Pons (tissue), 1 donor: ENCODE results near the gene MYLK4.
A peak's percentile ranks its signal among the peaks of the same experiment; 100 is the strongest.

Source experiments
- DNase-seq: peaks from one replicate; pipeline ENCODE4 v3.0.0-alpha.2; 2016; ENCODE audit warnings: low spot score

Gene MYLK4

DNA sequence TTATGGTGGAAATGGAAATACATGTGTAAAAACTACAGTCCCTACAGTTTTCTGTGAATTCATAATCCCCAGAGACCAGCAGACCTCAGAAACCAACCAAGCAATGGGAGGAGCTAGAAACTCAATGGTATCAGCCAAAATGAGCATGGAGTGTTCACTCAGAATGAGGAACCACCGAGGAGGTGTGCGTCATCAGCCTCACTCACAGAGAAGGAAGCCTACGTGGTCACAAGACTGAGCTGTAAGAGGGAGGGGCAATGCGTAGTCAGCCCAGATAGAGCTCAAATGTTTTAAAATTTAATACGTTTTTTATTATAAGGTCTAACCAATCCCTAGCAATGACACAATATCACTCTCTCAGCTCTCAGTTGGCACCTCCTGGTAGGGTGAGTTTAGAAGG lies 17.4 kb downstream of the MYLK4 start:
- peak; percentile 85 for DNase-seq

DNA sequence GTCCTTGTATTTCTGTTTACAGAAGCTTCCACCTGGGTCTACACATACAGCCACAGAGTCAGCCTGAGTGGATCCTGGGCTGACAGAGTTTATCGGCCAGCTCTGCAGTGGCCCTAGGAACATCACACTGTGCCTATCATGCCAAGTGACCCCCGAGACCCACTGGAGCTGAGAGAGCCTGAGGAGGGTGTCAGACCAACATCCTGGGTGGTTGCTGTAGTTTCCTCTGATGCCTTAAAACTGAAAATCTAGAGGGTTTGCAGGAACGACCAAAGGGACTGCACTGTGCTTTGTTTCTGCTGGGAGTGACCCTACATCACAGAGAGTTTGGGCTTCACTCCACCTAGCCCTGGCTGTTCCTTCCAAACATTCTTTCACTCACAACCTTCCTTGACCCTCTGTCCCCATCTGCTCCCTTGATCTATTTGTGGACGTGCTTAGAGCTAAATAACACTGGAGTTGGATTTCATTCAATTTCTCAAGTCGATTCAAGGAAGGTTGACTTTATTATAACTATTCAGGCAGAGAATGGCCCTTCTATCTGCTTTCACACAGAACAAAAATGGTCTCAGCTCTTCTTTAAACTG lies 18.1 kb downstream of the MYLK4 start:
- no peak for DNase-seq

DNA sequence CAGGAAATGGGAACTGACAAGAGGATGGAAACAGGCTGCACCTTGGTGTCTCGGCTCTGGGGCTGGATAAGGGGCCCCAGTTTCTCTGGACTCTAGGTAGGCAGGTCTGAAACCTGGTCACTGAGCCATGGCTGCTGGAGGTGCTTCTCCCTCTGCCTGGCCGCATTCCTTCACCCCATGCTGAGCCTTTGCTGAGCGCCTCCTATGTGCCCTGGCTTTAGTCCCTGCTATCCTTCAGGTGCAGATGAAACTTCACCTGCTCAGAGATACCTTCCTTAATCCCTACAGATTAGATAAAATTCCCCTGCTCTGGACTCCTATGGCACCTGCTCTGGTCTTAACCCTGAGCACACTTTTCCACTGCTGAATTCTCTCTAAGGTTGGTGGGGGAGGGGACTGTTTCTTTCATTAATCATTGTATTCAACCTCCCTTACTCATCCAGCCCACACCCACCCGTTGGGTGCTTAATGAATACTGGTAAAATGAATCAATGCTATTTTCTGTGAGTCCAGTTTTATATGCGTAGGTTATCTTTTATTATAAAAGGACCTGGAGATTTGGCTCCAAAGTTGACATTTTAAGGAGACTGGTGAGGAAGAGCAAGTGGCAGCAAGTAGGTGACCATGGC lies 19.3 kb downstream of the MYLK4 start:
- DNase-seq, result no peak

DNA sequence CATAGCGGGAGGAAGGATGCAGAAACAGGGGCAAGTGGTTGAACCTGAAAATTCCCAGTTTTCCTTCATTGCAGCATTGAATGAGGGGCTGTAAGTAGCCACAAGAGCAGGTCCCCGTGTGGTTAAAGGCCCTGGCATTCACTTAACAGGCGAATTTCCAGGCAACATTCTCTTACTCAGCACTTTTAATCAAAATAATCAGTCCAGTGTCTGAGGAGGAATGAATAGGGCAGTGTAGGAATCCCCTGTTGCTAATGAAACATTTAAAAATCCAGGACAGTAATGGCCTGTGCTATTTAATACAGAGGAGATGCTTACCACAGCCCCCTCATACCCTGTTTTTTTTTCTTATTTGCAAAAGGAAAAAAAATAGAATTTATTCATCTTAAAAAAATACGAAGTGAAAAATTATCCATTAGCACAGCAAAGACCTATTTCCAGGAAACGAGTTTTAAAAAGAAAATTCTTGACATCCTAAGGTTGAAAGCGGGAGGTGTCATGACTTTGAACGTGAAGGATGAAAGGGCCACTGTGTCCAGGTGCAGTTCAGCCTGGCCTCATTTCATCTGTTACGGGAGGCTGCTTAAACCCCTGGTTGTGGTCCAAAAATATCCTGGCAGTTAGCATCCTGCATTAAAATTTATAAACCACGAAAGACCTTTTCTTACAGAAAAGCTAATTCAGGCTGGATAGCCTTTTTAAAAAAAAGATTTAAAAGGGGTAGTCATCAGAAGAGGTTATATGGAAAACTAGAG lies 20.2 kb downstream of the MYLK4 start:
- peak; percentile 86 for DNase-seq

GRCh38 chr6:2729921-2730320 lies 20.8 kb downstream of the MYLK4 start:
- no peak for DNase-seq

DNA sequence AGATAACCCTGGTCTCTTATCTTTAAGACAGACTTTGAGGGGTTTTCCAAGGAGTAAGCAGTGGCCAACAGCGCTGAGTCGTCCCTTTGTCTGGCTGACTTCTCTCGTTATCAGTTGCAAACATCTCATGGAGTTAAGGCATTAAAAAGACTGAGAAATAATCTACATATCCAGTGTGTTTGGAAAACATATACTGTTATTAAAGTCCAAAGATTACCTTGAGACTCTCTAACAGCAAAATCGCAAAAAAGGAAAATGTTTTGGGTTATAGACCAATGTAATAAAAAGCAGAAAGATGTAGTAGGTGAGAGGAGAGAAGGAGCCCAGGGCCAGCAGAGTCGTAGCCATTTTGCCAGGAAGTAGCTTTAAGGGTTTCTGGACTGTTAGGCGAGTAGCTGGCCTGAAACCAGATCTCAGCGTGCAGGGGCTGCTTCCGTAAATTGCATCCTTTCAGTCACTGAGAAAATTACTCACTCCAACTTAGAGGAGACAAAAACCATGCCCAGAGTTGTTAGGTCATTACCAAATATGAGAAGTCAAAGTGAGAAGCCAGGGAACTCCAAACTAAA lies 24.6 kb downstream of the MYLK4 start:
- DNase-seq, result no peak

DNA sequence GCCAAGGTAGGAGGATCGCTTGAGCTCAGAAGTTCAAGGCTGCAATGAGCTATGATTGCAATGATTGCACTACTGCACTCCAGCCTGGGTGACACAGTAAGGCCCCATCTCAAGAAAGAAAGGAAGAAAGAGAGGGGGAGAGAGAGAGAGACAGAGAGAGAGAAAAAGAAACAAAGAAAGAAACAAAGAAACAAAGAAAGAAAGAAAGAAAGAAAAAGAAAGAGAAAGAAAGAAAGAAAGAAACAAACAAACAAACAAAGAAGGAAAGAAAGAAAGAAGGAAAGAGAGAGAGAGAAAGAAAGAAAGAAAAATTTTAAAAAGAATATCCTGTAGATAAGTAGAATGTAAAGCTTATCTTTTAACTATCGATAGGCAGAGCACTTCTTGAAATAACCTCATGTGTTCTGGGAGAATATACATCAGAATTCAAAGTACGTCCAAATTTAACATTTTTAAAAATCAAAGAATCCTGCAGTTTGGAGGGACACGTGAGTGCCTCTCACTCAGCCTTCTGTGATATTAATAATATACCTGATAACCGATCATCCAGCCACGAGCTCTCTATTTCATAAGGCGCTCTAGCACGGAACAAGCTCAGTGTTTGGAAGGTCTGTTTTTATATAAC lies 25.2 kb downstream of the MYLK4 start:
- no peak for DNase-seq

- DNase-seq, result no peak
Observed at GRCh38 chr6:2721219-2721618, 29.5 kb downstream of the MYLK4 start.

- DNase-seq, result no peak
Observed at GRCh38 chr6:2719093-2719455, 31.6 kb downstream of the MYLK4 start.

DNA sequence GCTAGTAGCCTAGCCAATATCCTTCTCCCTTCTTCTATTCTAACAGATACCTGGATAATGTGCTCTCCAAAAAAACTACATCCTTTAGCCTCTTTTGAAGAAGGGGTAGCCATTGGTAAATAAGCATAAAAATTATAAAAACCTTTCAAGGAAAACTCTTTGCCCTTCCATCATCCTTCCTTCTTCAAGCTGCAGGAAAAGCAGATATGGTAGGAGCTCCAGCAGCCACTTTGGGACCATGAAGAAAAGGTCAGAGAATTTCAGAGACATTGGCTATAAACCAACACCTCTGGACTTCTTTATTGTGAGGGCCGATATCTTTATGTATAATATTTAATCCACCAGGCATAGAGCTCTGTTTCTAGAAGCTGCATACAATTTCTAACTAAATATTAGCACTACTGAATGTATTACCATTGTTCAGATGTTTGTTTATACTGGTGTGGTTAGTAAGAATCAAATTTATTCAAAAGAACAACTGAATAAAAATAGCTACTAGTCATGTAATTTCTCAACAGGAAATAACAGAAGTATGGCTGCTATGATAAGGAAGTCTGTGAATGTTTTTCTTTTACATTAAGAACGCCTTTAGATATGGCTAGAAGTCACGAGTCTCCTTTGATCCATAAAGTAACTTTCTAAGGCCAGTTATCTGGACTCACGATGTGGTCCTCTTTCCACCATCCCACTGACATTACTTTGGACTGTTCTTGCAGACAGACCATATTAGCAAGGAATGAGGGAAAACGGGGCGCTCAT lies 32.2 kb downstream of the MYLK4 start:
- DNase-seq, result no peak

DNA sequence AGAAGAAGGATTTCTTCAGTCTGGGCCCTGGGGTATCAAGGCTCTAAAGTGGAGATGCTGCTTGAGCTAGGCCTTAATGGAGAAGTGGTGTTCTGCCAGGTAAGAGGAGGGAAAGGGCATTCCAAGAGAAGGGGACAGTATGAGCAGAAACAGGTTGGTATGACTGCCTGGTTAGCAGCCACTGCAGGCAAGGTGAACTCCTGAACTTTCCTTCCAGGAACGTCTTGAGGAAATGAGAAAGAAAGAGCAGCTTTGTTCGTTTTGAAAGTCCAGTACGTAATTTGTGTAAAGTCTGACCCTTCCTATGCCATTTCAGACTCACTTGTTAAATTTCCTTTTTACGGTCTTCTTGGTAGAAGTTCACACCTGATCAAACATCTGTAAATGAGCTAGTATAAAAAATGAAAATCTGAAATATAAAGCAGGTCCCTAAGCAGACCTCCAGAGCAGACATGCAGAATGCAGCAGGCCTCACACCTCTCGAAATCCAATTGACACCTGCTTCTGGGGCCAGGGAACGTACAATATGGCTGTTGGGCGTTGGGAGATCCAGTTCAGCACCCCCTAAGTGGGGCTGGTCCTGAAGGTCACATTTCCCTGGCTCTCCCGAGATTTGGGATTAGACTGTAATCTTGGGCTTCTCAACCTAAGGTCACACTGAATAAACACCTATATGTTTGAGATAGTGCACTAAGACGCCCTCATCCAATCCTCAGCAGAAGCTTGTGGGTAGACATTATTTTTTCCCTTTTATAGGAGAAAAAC lies 33.6 kb downstream of the MYLK4 start:
- no peak for DNase-seq

DNA sequence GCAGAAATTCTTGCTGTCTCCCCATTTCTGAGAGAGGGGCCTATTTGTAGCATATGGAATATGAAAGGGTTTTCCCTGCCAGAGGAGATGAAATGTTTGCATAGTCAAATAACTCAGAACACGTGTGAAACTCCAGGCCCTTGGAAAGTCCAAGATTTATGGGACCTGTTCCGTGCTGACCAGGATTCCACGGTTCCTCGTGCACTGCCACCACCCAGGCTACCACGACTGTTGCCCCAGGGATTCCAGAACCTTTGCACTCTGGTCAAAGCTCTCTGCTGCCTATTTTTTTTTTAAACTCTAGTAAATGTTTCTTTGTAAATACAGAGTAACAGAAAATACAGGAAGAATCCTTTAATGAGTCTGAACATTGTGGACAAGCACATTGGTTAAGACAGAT lies 35.0 kb downstream of the MYLK4 start:
- no peak for DNase-seq

GRCh38 chr6:2714111-2714895 lies 36.4 kb downstream of the MYLK4 start:
- DNase-seq, result no peak

DNA sequence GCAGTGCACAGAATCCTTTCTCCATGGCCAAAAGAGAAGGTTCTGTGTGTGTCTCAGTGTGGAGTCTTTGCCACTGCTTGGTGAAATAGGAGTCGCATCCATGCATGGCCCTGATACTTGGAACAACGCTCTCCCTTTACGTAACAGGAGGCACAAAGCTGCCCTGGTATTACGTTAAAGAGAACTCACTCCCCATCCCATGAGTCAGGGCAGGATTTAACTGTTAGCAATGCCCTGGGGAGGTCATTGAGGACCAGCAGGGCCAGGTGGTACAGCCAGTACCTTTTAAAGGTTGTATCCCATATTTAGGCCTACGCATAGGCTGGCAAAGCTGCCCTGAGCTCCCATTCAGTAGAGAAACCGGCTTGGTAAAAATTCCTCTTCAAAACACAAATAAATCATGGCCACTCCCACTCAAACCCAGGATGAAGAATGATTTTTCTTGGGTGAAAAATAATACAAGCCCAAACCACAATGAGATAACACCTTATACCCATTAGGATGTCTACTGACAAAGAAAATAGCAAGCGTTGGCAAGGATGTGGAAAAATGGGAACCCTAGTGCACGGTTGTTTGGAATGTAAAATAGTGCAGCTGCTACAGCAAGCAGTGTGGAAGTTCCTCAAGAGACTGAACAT lies 37.1 kb downstream of the MYLK4 start:
- no peak for DNase-seq

DNA sequence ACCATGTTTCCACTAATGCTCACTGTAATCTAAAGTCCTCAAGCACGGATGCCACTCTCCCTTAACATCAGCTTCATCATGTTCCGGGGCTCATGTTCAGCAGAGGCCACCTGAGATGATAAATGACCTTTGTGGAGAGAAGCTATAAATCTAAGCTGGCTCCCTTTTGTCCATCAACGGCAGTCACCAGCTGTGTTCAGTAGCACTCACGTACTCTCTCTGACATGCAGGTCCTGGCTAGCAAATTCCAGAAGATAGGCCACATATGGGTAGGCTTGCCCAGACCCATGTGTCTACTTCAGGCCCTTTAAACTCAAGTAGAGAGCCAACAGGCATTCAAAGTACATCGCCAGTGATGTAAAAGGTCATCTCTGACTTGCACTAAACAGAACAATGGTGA lies 38.6 kb downstream of the MYLK4 start:
- no peak for DNase-seq

GRCh38 chr6:2710412-2710811 lies 40.3 kb downstream of the MYLK4 start:
- no peak for DNase-seq

- no peak for DNase-seq
Observed at GRCh38 chr6:2708456-2708855, 42.3 kb downstream of the MYLK4 start.

- DNase-seq, result no peak
Observed at GRCh38 chr6:2706558-2706957, 44.2 kb downstream of the MYLK4 start.

DNA sequence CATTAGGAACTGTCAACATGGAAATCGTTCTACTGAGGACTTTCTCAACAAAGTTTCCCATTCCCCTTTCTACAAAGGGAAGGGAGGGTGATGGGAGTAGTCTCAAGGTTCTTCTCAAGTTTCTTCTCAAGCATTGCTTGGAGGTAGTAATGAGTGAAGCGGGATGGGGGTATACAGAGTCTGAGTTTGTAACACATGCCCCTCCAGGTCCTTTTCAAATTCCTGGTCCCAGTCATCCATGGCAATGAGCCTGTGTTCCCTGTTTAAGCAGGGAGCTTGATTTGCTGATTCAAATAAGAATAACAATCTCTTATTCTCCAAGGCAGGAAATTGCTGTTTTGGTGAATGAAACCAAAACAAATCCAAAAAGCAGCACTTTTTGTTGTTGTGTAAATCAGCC lies 45.5 kb downstream of the MYLK4 start:
- DNase-seq, result no peak

DNA sequence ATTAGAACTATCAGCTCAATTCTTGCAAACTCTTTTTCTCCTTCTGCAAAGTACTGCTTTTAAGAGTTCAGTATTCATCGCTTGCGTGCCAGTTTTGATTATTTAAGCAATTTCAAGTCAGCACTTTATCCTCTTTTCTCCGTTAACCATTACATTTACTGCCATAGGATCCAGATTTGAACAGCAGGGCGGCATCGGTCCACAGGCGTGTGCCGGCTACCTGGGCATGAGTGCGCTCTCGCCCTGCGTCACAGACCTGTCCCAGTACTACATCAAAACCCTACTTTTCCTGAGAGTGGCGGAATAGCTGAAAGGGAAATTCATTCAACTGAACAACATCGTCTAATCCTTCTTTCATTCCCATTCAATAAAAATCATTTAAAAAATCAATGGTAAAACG lies 53.4 kb downstream of the MYLK4 start:
- DNase-seq, result no peak
